GM12878 (cell line): ENCODE measurements around the gene STARD8. TPM values are rescaled to one million over a fixed set of nuclear protein-coding genes. Genes with fewer than 3 reads are reported as not detected.

Experiments
- ATAC-seq: fragments of 200-7000 bp; cut with Tn5 transposase; 3 replicates; pipeline ENCODE4 v1.9.1; 2020; ENCODE audit warnings: mild to moderate bottlenecking, moderate library complexity
- BruUV-seq: library from RNA; stranded (reverse); fragments of 400-500 nt; replicated peaks from 2 replicates; lab custom pipeline; 2021; lab: Mats Ljungman, UMichigan
- CTCF ChIA-PET: fragments of 300-600 bp; sonication (Branson Sonifier 250); formaldehyde crosslinking; extraction: SDS; loops from one replicate; lab custom pipeline; 2021; ENCODE audit warnings: inconsistent platforms; lab: Yijun Ruan, JAX
- POLR2A ChIA-PET: fragments of 350-600 bp; formaldehyde crosslinking; extraction: SDS; loops from one replicate; lab custom pipeline; 2021; ENCODE audit warnings: inconsistent platforms; lab: Charles Lee
- RAD21 ChIA-PET: fragments of 300-600 bp; sonication (Branson Sonifier 250); formaldehyde crosslinking; loops from one replicate; lab custom pipeline; 2023; ENCODE audit warnings: antibody characterized with exemption; ENCODE audit not compliant: unreplicated experiment; lab: Charles Lee
- SMC1A ChIA-PET: fragments of 300-600 bp; sonication (Branson Sonifier 250); formaldehyde crosslinking; loops from one replicate; lab custom pipeline; 2023; ENCODE audit not compliant: unreplicated experiment, uncharacterized antibody; lab: Charles Lee
- DNase-seq: peaks from one replicate; pipeline ENCODE4 v3.0.0-alpha.2; 2011; ENCODE audit warnings: low read depth, low spot score
- FAIRE-seq: peaks from 3 replicates; lab custom pipeline; 2011; peaks lifted over from hg19 to GRCh38; lab: Jason Lieb, UNC
- H2AFZ ChIP-seq: 2 replicates; pipeline ENCODE4 v1.6.0; 2011; ENCODE audit warnings: low read depth, low read length, control low read depth; ENCODE audit not compliant: control insufficient read depth
- H3K27ac ChIP-seq: 2 replicates; pipeline ENCODE4 v1.5.1; 2011; ENCODE audit warnings: control low read depth; ENCODE audit not compliant: control insufficient read depth, insufficient read depth
- H3K27me3 ChIP-seq, 2 experiments: replicated peaks in 1 of 2; 2 replicates each; pipeline versions ENCODE4 v1.6.0 to v1.6.1; 2011; ENCODE audit warnings: low read length in 1 of 2; ENCODE audit not compliant: control insufficient read depth in 2 of 2, insufficient read depth in 2 of 2
- H3K36me3 ChIP-seq, 2 experiments: 2 replicates each; pipeline ENCODE4 v1.5.1; 2011; ENCODE audit warnings: low read length in 1 of 2; ENCODE audit not compliant: control insufficient read depth in 2 of 2, insufficient read depth in 2 of 2
- H3K4me1 ChIP-seq: 2 replicates; pipeline ENCODE4 v1.6.1; 2011; ENCODE audit warnings: mild to moderate bottlenecking, low read length, moderate library complexity, mixed read lengths; ENCODE audit not compliant: control insufficient read depth, insufficient read depth
- H3K4me2 ChIP-seq: 2 replicates; pipeline ENCODE4 v1.6.0; 2011; ENCODE audit warnings: control low read depth; ENCODE audit not compliant: control insufficient read depth, insufficient read depth
- H3K4me3 ChIP-seq: fragments of 200-600 bp; sonication (generic); 2 replicates; pipeline ENCODE4 v1.5.1; 2016
- H3K79me2 ChIP-seq: 2 replicates; pipeline ENCODE4 v1.6.0; 2011; ENCODE audit warnings: low read length; ENCODE audit not compliant: control insufficient read depth, insufficient read depth
- H3K9ac ChIP-seq: 2 replicates; pipeline ENCODE4 v1.8.0; 2011; ENCODE audit warnings: low read length, control low read depth, mixed read lengths; ENCODE audit not compliant: control insufficient read depth, insufficient read depth
- H3K9me3 ChIP-seq: replicated peaks from 3 replicates; pipeline ENCODE4 v1.5.1; 2011; ENCODE audit warnings: mild to moderate bottlenecking, low read length; ENCODE audit not compliant: control insufficient read depth, insufficient read depth
- H4K20me1 ChIP-seq: 2 replicates; pipeline ENCODE4 v1.6.0; 2011; ENCODE audit not compliant: control insufficient read depth, insufficient read depth
- ATF3 ChIP-seq: IDR thresholded peaks from 2 replicates; pipeline ENCODE4 v1.6.1; 2011; ENCODE audit warnings: low read depth, mild to moderate bottlenecking, low read length, moderate library complexity, borderline replicate concordance; ENCODE audit errors: extremely low read depth
- BCLAF1 ChIP-seq: fragments of 450-650 bp; IDR thresholded peaks from 2 replicates; pipeline ENCODE4 v1.6.1; 2017; ENCODE audit warnings: antibody characterized with exemption, mild to moderate bottlenecking, moderate library complexity
- CHD2 ChIP-seq: IDR thresholded peaks from 2 replicates; pipeline ENCODE4 v1.6.1; 2011; ENCODE audit warnings: low read depth, low read length, improper control_type of control experiment, borderline replicate concordance
- ELK1 ChIP-seq: IDR thresholded peaks from 2 replicates; pipeline ENCODE4 v1.6.1; 2012; ENCODE audit warnings: low read depth, low read length, improper control_type of control experiment
- KAT2A ChIP-seq: conservative IDR thresholded peaks from 2 replicates; pipeline ENCODE4 v1.6.1; 2011; ENCODE audit warnings: low read depth, low read length; ENCODE audit not compliant: control insufficient read depth
- MTA3 ChIP-seq: IDR thresholded peaks from 2 replicates; pipeline ENCODE4 v1.6.1; 2012; ENCODE audit warnings: low read length, inconsistent platforms, borderline replicate concordance
- MYB ChIP-seq: fragments of 150-350 bp; IDR thresholded peaks from 2 replicates; pipeline ENCODE4 v1.6.1; 2014; ENCODE audit warnings: mild to moderate bottlenecking, low read depth, low read length, borderline replicate concordance
- MYC ChIP-seq: IDR thresholded peaks from 2 replicates; pipeline ENCODE4 v1.6.1; 2011; ENCODE audit warnings: mild to moderate bottlenecking, low read length, moderate library complexity, inconsistent platforms; ENCODE audit not compliant: insufficient read depth, insufficient replicate concordance, insufficient read length, severe bottlenecking
- POLR2AphosphoS2 ChIP-seq: IDR thresholded peaks from 2 replicates; pipeline ENCODE4 v1.6.1; 2011; ENCODE audit warnings: low read depth, mild to moderate bottlenecking, low read length, improper control_type of control experiment, moderate library complexity
- TAF1 ChIP-seq: IDR thresholded peaks from 2 replicates; pipeline ENCODE4 v1.6.1; 2011; ENCODE audit warnings: mild to moderate bottlenecking, low read depth, low read length, borderline replicate concordance
- TCF12 ChIP-seq: IDR thresholded peaks from 2 replicates; pipeline ENCODE4 v1.6.1; 2011; ENCODE audit warnings: low read depth, mild to moderate bottlenecking, low read length
- YY1 ChIP-seq: IDR thresholded peaks from 2 replicates; pipeline ENCODE4 v1.6.1; 2011; ENCODE audit warnings: low read depth, mild to moderate bottlenecking, low read length
- ZNF384 ChIP-seq: IDR thresholded peaks from 2 replicates; pipeline ENCODE4 v1.6.1; 2012; ENCODE audit warnings: low read depth, mild to moderate bottlenecking, low read length, improper control_type of control experiment, borderline replicate concordance
- ZZZ3 ChIP-seq: IDR thresholded peaks from 2 replicates; pipeline ENCODE4 v1.6.1; 2011; ENCODE audit warnings: low read depth; ENCODE audit not compliant: control insufficient read depth, insufficient read length
- WGBS: methylation state at CpG from one replicate; pipeline ENCODE4 v1.1.6; 2016; ENCODE audit warnings: low lambda C conversion rate; ENCODE audit not compliant: insufficient replicate concordance, insufficient coverage; ENCODE audit errors: missing lambda C conversion rate; 5-methylcytosine and 5-hydroxymethylcytosine counted together
- in situ Hi-C: fragments of 300-500 bp; cut with MboI; formaldehyde crosslinking; loops from 9 replicates; pipeline ENCODE4 v1.14.3; 2018; ENCODE audit warnings: mixed read lengths
- intact Hi-C: fragments of 100-400 bp; cut with micrococcal nuclease; formaldehyde crosslinking; loops from one replicate; pipeline ENCODE4 v1.14.2; 2022; ENCODE audit not compliant: unreplicated experiment
- polyA plus RNA-seq, 11 experiments: library from polyadenylated mRNA; depleted of rRNA in 4 of 11; unstranded in 6 of 11; stranded (reverse) in 5 of 11; fragments of >200 nt; fragmentation: Nextera tagmentation in 4 of 11; fragmentation: Illumina TruSeq in 1 of 11; extraction: Ambion mirVana in 4 of 11; extraction: Trizol in 1 of 11; gene quantifications; 1 replicate in 1 of 11; 2 replicates in 10 of 11; pipeline versions ENCODE4 v1.2.1 to v1.2.3, GENCODE V29; 2011 to 2016; ENCODE audit warnings: inconsistent platforms in 2 of 11, missing spikeins in 2 of 11, low read depth in 1 of 11
- total RNA-seq, 4 experiments: library from RNA; depleted of rRNA in 3 of 4; stranded (reverse); fragments of >200 nt in 3 of 4; fragmentation: Illumina TruSeq in 1 of 4; extraction: Trizol in 1 of 4; gene quantifications; 2 replicates each; pipeline versions ENCODE4 v1.2.1 to v1.2.3, GENCODE V29; 2013 to 2021

The STARD8 gene
- total and polyA plus RNA-seq, 10 of the 15 experiments (the other 5 are each of a cell fraction or from before 2014, with no cell fraction given) = 0.03 to 0.14 (median 0.07) TPM; not detected in 6

GRCh38 chrX:68640661-68641060 is 6.8 kb upstream of the STARD8 start (continued):
- TF ChIP-seq MYB (no peak), ATF3 (no peak), MYC (no peak), TCF12 (no peak), ZZZ3 (no peak), TAF1 (no peak), YY1 (no peak)

DNA sequence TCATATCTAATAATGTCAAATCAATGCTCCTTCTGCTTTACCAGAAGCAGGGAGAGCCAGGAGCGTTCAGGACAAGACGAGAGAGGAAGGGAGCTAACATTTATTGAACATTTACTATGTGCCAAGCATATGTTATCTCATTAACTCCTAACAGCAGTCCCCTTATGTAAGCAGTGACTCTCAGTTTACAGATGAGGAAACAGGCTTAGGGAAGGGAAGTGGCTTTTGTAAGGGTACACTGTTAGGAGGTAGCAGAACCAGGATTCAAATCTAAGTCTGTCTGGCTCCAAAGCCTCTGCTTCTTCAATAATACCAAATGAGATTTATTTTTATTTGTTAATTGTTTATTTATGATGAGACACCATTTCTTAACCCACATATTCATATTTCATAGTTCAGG is 2.6 kb upstream of the STARD8 start:
- POLR2A ChIA-PET = no interaction called here
- H3K27ac ChIP-seq = no peak overlapping the region
- H3K4me1 ChIP-seq = no peaks in the 10 kb centered on the region
- SMC1A ChIA-PET = no interaction called here
- in situ Hi-C loops (no loop called here), intact Hi-C loops (no loop called here)
- H3K4me3 ChIP-seq = no peak overlapping the region
- no peaks in the 10 kb centered on the region for H3K79me2 ChIP-seq
- no peak overlapping the region for H3K9ac ChIP-seq
- H3K27me3 ChIP-seq = no peaks in the 10 kb centered on the region; a peak in 2 of 4 replicates
- no peaks in the 10 kb centered on the region for H3K36me3 ChIP-seq
- RAD21 ChIA-PET = no interaction called here
- H4K20me1 ChIP-seq = no peaks in the 10 kb centered on the region
- WGBS = 57% methylated on average over 2 of the region's 2 CpGs
- no peak for DNase-seq
- no peak for FAIRE-seq
- H2AFZ ChIP-seq = no peak overlapping the region
- ATAC-seq = no peak
- BruUV-seq = no TSS peak
- CTCF ChIA-PET = no interaction called here
- TF ChIP-seq CHD2 (no peak), BCLAF1 (no peak), ZNF384 (no peak), ELK1 (no peak), POLR2AphosphoS2 (no peak), KAT2A (no peak), MTA3 (no peak)
- TF ChIP-seq, all 136 proteins: peak for 0
- no peaks in the 10 kb centered on the region for H3K9me3 ChIP-seq
- no peak overlapping the region for H3K4me2 ChIP-seq
